ENCODE results near the gene TM7SF3.
"Not testable (repeated sequence)": the region's sequence is repeated elsewhere in the genome, so short reads cannot be mapped to it uniquely, and the experiment has no call there.

Gene TM7SF3

GRCh38 chr12:26976687-26977086 is 37.5 kb downstream of the TM7SF3 start:
- DNase-seq, result no peak

- no peak for DNase-seq
Measured at GRCh38 chr12:26971963-26972362, 42.2 kb downstream of the TM7SF3 start.

- DNase-seq, result no peak
Measured at GRCh38 chr12:26970136-26970535, 44.0 kb downstream of the TM7SF3 start.

- DNase-seq, result no peak
Measured at GRCh38 chr12:26966842-26967241, 47.3 kb downstream of the TM7SF3 start.

- no peak for DNase-seq
Measured at GRCh38 chr12:26963413-26963812, 50.8 kb downstream of the TM7SF3 start.

- no peak for DNase-seq
Measured at GRCh38 chr12:26961803-26962202, 52.4 kb downstream of the TM7SF3 start.

GRCh38 chr12:26961391-26961790 is 52.8 kb downstream of the TM7SF3 start:
- not testable (repeated sequence) for DNase-seq

- DNase-seq, result no peak
Measured at GRCh38 chr12:26954027-26954426, 60.2 kb downstream of the TM7SF3 start.

GRCh38 chr12:26953447-26953846 is 60.7 kb downstream of the TM7SF3 start:
- no peak for DNase-seq

GRCh38 chr12:26948309-26948708 is 65.9 kb downstream of the TM7SF3 start:
- no peak for DNase-seq

- DNase-seq, result no peak
Measured at GRCh38 chr12:26941215-26941594, 73.0 kb downstream of the TM7SF3 start.

- DNase-seq, result no peak
Measured at GRCh38 chr12:26940516-26941214, 73.5 kb downstream of the TM7SF3 start.

GRCh38 chr12:26939953-26940352 is 74.2 kb downstream of the TM7SF3 start:
- no peak for DNase-seq

GRCh38 chr12:26939192-26939832 is 74.9 kb downstream of the TM7SF3 start:
- peak; percentile 44 for DNase-seq

- peak; percentile 62 for DNase-seq
Measured at GRCh38 chr12:26938701-26939062, 75.5 kb downstream of the TM7SF3 start.

- peak; percentile 94 for DNase-seq
Measured at GRCh38 chr12:26937863-26938700, 76.1 kb downstream of the TM7SF3 start, which contains the start of the genes FGFR1OP2 and INTS13. Gene FGFR1OP2 (plus strand): TSS chr12:26938470. CDS start chr12:26954159, 15,689 bp downstream. Gene INTS13 (minus strand): TSS chr12:26937981. CDS start chr12:26936803, 1,178 bp downstream.

- no peak for DNase-seq
Measured at GRCh38 chr12:26937443-26937862, 76.7 kb downstream of the TM7SF3 start.

GRCh38 chr12:26936559-26937442 is 77.4 kb downstream of the TM7SF3 start:
- no peak for DNase-seq

- DNase-seq, result no peak
Measured at GRCh38 chr12:26935636-26936378, 78.4 kb downstream of the TM7SF3 start.

GRCh38 chr12:26929590-26929989 is 84.6 kb downstream of the TM7SF3 start:
- no peak for DNase-seq

- no peak for DNase-seq
Measured at GRCh38 chr12:26928661-26929060, 85.5 kb downstream of the TM7SF3 start.

Measured in DMS79 treated with DMSO at 0.1 percent for 48 hours (cell line).